ENCODE data around the gene TFEB. TPM values are rescaled to one million over a fixed set of nuclear protein-coding genes. Genes with fewer than 3 reads are reported as not detected.

TFEB gene
- total RNA-seq, 1 experiment from 2014 or later = 1.8 TPM

DNA sequence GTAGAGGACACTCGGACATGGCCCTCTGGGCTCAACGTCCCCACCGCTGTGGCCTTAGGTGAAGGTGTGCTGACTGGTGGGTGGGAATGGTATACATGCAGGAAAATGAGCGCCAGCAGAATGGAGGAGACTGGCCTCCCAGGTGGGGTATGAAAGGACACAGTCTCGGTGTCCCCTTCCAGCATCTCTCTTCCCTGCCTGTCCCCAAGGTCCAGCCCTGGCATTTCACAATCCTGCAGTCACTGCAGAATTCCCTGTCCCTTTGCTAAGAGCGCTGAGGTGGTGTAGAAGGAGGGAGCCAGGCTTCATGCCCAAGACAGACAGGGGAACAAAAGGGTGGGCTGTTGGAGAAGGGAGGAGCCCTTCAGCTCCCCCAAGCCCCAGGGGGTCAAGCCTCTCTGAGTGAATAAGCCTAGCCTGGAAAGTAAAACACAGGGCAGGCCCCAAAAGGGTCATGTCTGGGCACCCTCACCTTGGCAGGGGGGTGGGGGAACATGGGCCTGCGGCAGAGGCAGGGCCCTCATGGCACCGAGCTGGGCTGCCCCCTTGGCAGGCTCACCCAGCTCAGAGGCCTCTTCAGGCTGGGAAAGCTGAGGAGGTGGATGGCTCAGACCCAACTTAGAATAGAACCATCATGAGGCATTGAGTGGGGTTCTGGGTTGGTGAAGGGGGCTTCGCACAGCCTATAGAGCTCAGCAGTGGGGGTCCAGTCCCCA, 23.9 kb downstream of the TFEB start:
- no peak for TF ChIP-seq EZH2 (IDR thresholded peaks at IDR 0.05; ENCODE audit: borderline replicate concordance, low read depth, low read length, poor library complexity, severe bottlenecking)
- TF ChIP-seq, protein P1, sequence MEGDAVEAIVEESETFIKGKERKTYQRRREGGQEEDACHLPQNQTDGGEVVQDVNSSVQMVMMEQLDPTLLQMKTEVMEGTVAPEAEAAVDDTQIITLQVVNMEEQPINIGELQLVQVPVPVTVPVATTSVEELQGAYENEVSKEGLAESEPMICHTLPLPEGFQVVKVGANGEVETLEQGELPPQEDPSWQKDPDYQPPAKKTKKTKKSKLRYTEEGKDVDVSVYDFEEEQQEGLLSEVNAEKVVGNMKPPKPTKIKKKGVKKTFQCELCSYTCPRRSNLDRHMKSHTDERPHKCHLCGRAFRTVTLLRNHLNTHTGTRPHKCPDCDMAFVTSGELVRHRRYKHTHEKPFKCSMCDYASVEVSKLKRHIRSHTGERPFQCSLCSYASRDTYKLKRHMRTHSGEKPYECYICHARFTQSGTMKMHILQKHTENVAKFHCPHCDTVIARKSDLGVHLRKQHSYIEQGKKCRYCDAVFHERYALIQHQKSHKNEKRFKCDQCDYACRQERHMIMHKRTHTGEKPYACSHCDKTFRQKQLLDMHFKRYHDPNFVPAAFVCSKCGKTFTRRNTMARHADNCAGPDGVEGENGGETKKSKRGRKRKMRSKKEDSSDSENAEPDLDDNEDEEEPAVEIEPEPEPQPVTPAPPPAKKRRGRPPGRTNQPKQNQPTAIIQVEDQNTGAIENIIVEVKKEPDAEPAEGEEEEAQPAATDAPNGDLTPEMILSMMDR (conservative IDR thresholded peaks at IDR 0.05; ENCODE audit: low read depth, low read length) = no peak
- H3K36me3 ChIP-seq (ENCODE audit: insufficient read depth, low read length, poor library complexity, severe bottlenecking) = no peaks in the 10 kb centered on the region
- DNase-seq (ENCODE audit: low spot score) = no peak

DNA sequence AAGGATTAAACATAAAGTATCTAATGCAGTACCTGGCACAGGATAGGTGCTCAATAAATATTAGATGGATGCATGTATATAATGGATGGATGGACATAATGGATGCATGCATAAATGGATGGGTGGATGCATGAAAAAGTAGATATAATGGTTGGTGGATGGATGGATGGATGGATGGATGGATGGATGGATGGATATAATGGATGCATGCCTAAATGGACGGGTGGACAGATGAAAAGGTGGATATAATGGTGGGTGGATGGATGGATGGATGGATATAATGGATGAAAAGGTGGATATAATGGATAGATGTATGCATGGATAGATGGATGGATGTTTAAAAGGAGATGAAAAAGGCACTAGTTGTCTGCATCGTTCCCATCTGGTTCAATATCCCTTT, 26.0 kb downstream of the TFEB start:
- no peak for TF ChIP-seq EZH2 (IDR thresholded peaks at IDR 0.05; ENCODE audit: borderline replicate concordance, low read depth, low read length, poor library complexity, severe bottlenecking)
- TF ChIP-seq, protein P1 (conservative IDR thresholded peaks at IDR 0.05; ENCODE audit: low read depth, low read length) = no peak
- BruUV-seq (replicated peaks) = no TSS peak
- no peak for DNase-seq (ENCODE audit: low spot score)
- Histone ChIP-seq H3K27me3 (replicated peaks; ENCODE audit: insufficient read depth, low read depth, low read length, poor library complexity) (no peaks in the 10 kb centered on the region), H3K36me3 (ENCODE audit: insufficient read depth, low read length, poor library complexity, severe bottlenecking) (no peaks in the 10 kb centered on the region), H3K4me3 (ENCODE audit: low read depth, low read length, poor library complexity, severe bottlenecking) (no peak overlapping the region), H3K4me1 (ENCODE audit: insufficient read depth, low read length, poor library complexity, severe bottlenecking) (peaks cover 13% of the 10 kb centered on the region), H3K27ac (ENCODE audit: low read depth, low read length, poor library complexity, severe bottlenecking) (no peak overlapping the region), H3K9me3 (ENCODE audit: low read depth, low read length, poor library complexity, severe bottlenecking) (no peaks in the 10 kb centered on the region)
- intact Hi-C loops (cut with micrococcal nuclease; ENCODE audit: unreplicated experiment) = loop anchor here (10.0 kb wide), 1 partner anchor 65 kb away; the partner anchor contains the start of gene FRS3
- CTCF ChIA-PET = interaction anchor here (1.0 kb wide), 1 partner anchor 70 kb away, joined by 4 read pairs; the partner anchor contains the start of gene FRS3
- POLR2A ChIA-PET (ENCODE audit: low non-redundant PET) = no interaction called here

More for the DNA sequence above, 23.9 kb downstream of the TFEB start:
- intact Hi-C loops (cut with micrococcal nuclease; ENCODE audit: unreplicated experiment) = no loop called here
- Histone ChIP-seq H3K27me3 (replicated peaks; ENCODE audit: insufficient read depth, low read depth, low read length, poor library complexity) (no peaks in the 10 kb centered on the region), H3K4me1 (ENCODE audit: insufficient read depth, low read length, poor library complexity, severe bottlenecking) (peaks cover 12% of the 10 kb centered on the region), H3K4me3 (ENCODE audit: low read depth, low read length, poor library complexity, severe bottlenecking) (no peak overlapping the region), H3K9me3 (ENCODE audit: low read depth, low read length, poor library complexity, severe bottlenecking) (no peaks in the 10 kb centered on the region), H3K27ac (ENCODE audit: low read depth, low read length, poor library complexity, severe bottlenecking) (no peak overlapping the region)
- ChIA-PET CTCF (no interaction called here), POLR2A (ENCODE audit: low non-redundant PET) (no interaction called here)
- BruUV-seq (replicated peaks) = no TSS peak

DNA sequence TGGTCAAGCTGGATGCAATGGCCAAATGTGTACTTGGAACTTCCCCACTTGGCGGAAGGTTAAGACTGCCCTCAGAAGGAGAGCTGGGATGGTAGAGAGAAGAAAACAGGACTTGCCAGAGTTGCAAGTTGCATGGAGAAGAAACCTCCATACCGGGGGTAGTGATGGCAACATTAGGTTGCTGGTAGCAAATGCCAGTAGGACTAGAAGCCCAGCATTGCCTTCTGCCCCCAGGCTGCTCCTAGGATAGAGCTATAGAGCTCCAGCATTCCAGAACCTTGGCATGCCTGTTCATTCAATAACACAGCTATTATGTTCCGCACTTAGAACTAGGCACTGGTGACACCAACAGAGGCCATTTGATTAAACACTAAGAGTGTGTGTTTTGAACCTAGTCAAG, 26.6 kb downstream of the TFEB start:
- Histone ChIP-seq H3K4me1 (ENCODE audit: insufficient read depth, low read length, poor library complexity, severe bottlenecking) (peaks cover 13% of the 10 kb centered on the region), H3K4me3 (ENCODE audit: low read depth, low read length, poor library complexity, severe bottlenecking) (no peak overlapping the region), H3K27ac (ENCODE audit: low read depth, low read length, poor library complexity, severe bottlenecking) (no peak overlapping the region), H3K27me3 (replicated peaks; ENCODE audit: insufficient read depth, low read depth, low read length, poor library complexity) (no peaks in the 10 kb centered on the region), H3K36me3 (ENCODE audit: insufficient read depth, low read length, poor library complexity, severe bottlenecking) (no peaks in the 10 kb centered on the region), H3K9me3 (ENCODE audit: low read depth, low read length, poor library complexity, severe bottlenecking) (no peaks in the 10 kb centered on the region)
- ChIA-PET CTCF (interaction anchor here (1.0 kb wide), 1 partner anchor 71 kb away, joined by 4 read pairs; the partner anchor contains the start of gene FRS3), POLR2A (ENCODE audit: low non-redundant PET) (no interaction called here)
- DNase-seq (ENCODE audit: low spot score) = no peak
- intact Hi-C loops (cut with micrococcal nuclease; ENCODE audit: unreplicated experiment) = loop anchor here (10.0 kb wide), 1 partner anchor 66 kb away; the partner anchor contains the start of gene FRS3
- BruUV-seq (replicated peaks) = no TSS peak
- TF ChIP-seq, protein P1 (conservative IDR thresholded peaks at IDR 0.05; ENCODE audit: low read depth, low read length) = no peak
- no peak for TF ChIP-seq EZH2 (IDR thresholded peaks at IDR 0.05; ENCODE audit: borderline replicate concordance, low read depth, low read length, poor library complexity, severe bottlenecking)
